ENCODE results near the gene MAN1A2.

GRCh38 chr1:117546467-117546866 is 179.2 kb downstream of the MAN1A2 start:
- no peak for TF ChIP-seq CTCF (IDR thresholded peaks at IDR 0.05)
- TF ChIP-seq POLR2A (IDR thresholded peaks at IDR 0.05) = no peak
